SK-N-SH (cell line): ENCODE measurements around the gene MAG.

ENCODE experiments used
- CHD2 ChIP-seq: fragments of 150-350 bp; IDR thresholded peaks from 2 replicates; pipeline ENCODE4 v1.6.1; 2018; ENCODE audit warnings: low read length; ENCODE audit not compliant: partially characterized antibody
- CTCF ChIP-seq: fragments of 200-600 bp; sonication (generic); IDR thresholded peaks from 2 replicates; pipeline ENCODE4 v1.6.1; 2017; ENCODE audit warnings: antibody characterized with exemption, mild to moderate bottlenecking, moderate library complexity
- EP300 ChIP-seq, 2 experiments: IDR thresholded peaks; 2 replicates each; pipeline versions ENCODE4 v1.4.0 to v1.6.1; 2012; ENCODE audit warnings: borderline replicate concordance in 1 of 2, low read depth in 1 of 2, low read length in 1 of 2
- FOSL2 ChIP-seq: IDR thresholded peaks from 2 replicates; pipeline ENCODE4 v1.4.0; 2012; ENCODE audit warnings: low read depth, mild to moderate bottlenecking, moderate library complexity, borderline replicate concordance
- FOXM1 ChIP-seq: IDR thresholded peaks from 2 replicates; pipeline ENCODE4 v1.4.0; 2012; ENCODE audit warnings: low read depth, mild to moderate bottlenecking
- NFIC ChIP-seq: IDR thresholded peaks from 2 replicates; pipeline ENCODE4 v1.4.0; 2012; ENCODE audit warnings: borderline replicate concordance
- POLR2AphosphoS5 ChIP-seq: IDR thresholded peaks from 2 replicates; pipeline ENCODE4 v1.6.1; 2012; ENCODE audit warnings: low read depth, low read length
- RCOR1 ChIP-seq: fragments of 150-350 bp; IDR thresholded peaks from 2 replicates; pipeline ENCODE4 v1.6.1; 2017; ENCODE audit warnings: antibody characterized with exemption, low read length
- TAF1 ChIP-seq: IDR thresholded peaks from 2 replicates; pipeline ENCODE4 v1.6.1; 2012; ENCODE audit warnings: low read depth, mild to moderate bottlenecking, low read length, moderate library complexity, borderline replicate concordance
- TCF12 ChIP-seq: IDR thresholded peaks from 2 replicates; pipeline ENCODE4 v1.4.0; 2012
- YY1 ChIP-seq: IDR thresholded peaks from 2 replicates; pipeline ENCODE4 v1.4.0; 2012; ENCODE audit warnings: low read depth, mild to moderate bottlenecking

GRCh38 chr19:35341565-35342225, 49.7 kb downstream of the MAG start:
- TF ChIP-seq FOXM1, result no peak
- TF ChIP-seq CTCF, result no peak
- no peak for TF ChIP-seq EP300 (IDR thresholded peaks at IDR 0.05; ENCODE audit: borderline replicate concordance in 1 of 2, low read depth in 1 of 2, low read length in 1 of 2)
- TF ChIP-seq POLR2AphosphoS5, result no peak
- TF ChIP-seq YY1, result no peak
- TF ChIP-seq RCOR1, result no peak
- TF ChIP-seq NFIC, result no peak
- TF ChIP-seq TCF12, result no peak
- TF ChIP-seq CHD2, result no peak
- TF ChIP-seq FOSL2, result no peak
- TF ChIP-seq TAF1, result no peak
